Daoy (cell line): ENCODE data around the gene FAM25G. TPM values are rescaled to one million over a fixed set of nuclear protein-coding genes. Genes with fewer than 3 reads are reported as not detected.

Experiments
- DNase-seq: peaks from one replicate; pipeline ENCODE4 v3.0.0-alpha.2; 2015; ENCODE audit warnings: low read depth
- total RNA-seq: library from RNA; depleted of rRNA; stranded (reverse); fragments of >200 nt; shearing (Covaris generic); gene quantifications from 2 replicates; pipeline ENCODE4 v1.2.3, GENCODE V29; 2014; rRNA removed

The FAM25G gene
- total RNA-seq, 1 experiment from 2014 or later, result not detected

DNA sequence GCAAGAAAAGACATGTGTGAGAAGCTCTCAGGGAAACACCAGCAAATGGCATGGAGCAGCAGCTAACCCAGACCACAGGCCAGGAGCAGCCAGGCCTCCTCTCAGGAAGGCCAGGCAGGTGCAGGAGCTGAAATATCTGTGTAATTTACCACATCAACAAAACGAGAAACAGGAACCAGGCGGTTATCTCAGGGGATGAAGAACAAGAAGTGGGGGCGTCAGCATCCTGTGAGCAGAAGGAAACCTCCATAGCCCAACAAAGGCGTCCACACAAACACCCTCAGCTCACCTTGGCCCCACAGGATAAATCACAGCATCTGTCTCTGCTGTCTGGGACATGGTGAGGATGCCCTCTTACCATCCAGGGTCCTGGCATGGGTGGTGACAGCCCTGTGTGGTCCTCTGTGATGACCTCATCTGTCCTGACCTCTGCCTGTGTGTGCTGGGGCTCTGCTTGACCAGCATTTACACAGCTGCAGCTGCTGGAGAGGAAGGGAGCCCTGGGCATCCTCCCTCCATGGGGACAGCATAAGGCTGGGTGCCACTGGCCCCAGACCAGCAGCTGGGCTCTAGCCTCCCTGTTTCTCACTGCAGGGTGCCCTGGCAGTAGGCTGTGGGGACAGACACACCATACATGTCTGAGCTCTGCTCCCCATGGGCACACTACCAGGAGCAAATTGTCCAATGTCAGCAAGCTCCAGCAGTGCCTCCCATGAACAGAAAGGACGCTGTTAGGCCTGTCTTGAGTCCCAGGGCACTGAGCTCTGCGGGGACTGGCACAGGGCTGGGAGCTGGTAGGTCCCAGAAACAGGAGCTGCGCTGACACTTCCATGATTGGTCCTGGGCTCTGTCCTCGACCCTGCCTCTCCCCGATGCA lies 42.2 kb downstream of the FAM25G start:
- no peak for DNase-seq

DNA sequence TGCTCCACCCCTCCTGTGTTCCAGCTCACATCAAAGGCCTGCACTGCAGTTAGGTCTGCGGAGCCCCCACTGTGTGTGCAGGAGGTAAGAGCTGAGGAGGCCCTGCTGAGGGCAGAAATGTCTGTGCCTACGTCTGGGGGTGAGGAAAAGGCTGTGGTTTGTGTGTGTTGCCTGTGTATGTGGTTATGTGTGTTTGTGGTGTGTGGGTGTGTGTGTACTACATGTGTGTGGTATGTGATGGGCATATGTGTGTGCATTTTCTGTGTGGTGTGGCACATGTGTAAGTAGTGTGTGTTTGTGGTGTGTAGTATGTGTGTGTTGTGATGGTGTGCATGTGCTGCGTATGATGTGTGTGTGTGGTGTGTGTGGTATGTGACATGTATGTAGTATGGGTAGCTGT lies 43.8 kb downstream of the FAM25G start:
- DNase-seq, result no peak

DNA sequence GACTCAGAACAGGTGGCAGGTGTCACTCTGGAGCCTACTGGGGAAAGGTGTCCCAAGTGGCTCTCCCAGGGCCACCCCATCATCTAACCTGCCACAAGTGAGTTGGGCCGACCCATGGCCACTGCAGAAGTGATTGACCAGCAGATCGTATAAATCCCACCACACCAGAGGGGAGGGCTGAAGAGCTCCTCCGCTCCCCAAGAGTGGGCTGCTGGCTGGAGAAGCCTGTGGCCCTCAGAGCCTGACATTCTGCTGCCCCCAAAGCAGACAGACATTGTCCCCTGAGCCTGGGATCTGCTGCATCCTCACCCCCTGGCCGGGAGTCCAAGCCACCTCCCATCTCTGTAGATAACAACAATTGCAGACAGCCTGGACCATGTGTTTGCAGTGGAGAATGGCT lies 44.3 kb downstream of the FAM25G start:
- DNase-seq, result no peak

DNA sequence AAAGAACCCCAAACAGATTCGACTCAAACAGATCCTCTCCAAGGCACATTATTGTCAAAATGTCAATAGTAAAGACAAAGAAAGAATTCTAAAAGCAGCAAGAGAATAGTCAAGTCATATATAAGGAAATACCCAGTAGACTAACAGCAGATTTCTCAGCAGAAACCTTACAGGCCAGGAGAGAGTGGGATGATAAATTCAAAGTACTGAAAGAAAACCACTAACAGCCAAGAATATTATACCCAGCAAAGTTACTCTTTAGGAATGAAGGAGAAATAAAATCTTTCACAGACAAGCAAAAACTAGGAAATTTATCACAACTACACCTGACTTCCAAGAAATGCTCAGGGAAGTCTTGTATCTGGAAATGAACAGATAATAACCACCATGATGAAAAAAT lies 45.8 kb downstream of the FAM25G start:
- DNase-seq, result no peak

DNA sequence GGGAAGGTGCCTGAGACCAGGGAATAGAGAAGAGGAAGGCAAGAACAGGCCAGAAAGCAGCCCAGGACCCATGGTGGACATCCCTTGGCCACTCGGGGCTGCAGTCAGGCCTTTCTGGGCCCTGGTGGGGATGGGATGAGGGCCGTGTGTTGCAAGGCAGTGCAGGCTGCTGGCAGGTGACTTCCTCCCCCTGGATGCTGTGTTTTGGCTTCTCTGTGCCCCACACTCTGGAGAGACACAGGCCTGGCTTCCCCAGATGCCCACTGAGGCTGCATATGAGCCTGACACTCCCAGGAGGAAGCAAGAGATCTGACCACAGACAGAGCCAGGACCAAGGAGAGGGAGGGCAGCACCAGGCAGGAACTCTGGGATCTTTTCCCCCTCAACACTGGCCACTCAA lies 47.5 kb downstream of the FAM25G start:
- no peak for DNase-seq

DNA sequence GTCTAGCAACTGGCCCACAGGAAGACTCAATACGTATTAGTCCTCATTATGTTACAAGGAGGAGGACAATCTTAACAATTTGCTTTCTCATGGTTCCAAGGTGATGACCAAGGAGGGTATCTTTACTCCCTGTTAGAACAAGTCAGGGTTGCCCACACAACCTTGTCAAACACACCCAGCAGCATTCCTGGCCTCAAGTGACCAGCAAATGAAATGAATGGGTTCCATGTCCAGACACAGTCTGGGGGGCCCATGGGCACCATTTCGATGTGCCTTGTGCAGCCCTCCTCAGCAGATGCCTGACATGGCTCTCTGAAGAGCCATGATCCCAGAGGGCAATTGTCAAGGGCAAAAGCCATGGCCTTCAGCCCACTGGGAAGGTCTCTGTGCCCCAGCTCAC lies 48.4 kb downstream of the FAM25G start:
- no peak for DNase-seq

DNA sequence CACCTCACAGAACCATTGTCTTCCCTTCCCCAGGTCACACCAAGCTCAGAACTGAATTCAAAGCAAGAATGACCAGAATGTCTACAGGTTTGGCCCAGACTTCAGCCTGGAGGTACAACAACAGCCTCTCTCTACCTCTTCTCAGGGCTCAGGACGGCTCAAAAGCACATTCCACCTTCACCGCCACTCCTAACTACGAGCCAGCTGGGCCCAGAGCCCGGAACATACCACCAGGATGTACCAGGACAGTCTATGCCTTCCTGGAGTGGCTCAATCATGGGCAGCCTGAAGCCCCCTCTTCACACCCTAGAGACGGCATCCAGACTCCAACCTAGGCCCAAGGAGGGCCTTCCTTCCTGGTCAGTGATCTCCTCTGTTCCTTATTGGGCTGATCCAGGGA lies 49.1 kb downstream of the FAM25G start:
- DNase-seq, result no peak

DNA sequence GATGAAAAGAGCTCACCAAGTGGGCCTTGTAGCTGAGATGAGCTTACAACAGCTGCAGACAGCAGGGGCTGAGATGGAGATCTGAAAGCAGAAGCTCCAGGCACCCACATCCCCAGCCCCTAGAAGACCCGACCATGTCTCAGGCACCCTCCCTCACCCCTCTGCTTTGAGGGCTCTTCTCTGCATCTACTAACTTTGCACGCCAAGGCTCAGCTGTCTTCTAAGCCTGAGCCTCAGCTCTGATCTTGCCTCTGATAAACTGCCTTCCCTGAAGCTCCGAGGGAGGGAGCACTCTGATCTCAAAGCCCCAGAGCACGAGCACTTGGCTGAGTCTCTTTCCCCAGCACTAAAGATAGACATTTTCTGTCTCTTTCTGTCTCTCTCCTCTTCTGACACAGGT lies 49.6 kb downstream of the FAM25G start:
- DNase-seq, result no peak

DNA sequence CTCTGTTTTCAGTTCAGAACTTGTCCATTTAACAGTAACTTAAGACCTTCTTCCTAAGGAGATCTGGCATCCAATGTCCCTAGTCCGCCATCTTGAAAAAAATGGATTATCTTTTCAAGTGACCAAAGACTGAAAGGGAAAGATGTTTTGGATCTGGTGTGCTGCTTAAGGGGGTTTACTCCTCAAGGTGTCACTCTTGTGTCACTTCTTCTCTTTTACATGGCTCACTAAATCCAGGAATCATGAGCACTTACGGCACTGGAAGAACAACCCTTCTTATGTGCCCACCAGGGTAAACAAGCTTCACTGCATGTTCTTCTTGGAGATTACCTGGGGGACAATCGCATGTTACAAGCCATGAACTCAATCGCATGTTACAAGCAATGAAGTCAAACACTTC lies 51.3 kb downstream of the FAM25G start:
- no peak for DNase-seq

DNA sequence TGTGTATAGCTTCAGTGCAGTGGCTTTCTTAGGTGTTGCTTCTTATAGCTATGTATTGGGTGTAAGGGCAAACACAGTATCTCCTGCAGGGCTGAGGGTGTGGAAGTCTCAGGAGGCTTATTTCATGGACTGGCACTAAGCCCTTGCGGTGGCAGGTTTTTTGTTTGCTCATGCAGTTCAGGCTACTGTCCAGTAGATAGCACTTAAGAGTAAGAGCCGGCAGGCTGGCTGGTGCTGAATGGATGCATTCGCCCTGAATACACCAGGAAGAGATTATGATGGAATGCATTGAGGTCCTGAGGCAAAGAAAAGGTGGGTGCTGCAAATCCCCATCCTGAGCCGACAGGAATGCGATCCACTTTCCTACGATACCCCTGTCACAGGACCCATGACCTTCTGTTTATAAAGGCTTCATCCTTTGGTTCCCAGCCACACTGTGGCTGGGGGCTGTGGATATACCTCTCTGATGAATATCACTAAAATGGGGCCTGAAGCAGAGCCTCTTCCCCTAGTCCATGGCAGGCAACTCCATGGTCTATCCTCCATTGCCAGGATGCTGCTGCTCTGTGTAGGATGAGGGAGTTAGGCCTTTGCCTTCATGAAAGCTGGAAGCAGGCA lies 52.5 kb downstream of the FAM25G start:
- DNase-seq, result peak; percentile 42

Other genes with a start within 250 kb of the FAM25G start
- 0.23 TPM in 1 of 2 replicates, not detected in the other for gene GDF10, start 191.5 kb downstream of the FAM25G start, total RNA-seq
- not detected in 2 replicates for gene GDF2, start 169.2 kb downstream of the FAM25G start, total RNA-seq
- not detected in 2 replicates for gene RBP3, start 143.3 kb downstream of the FAM25G start, total RNA-seq
- gene ZNF488, start 107.4 kb downstream of the FAM25G start, total RNA-seq, result 0.97 and 1.1 TPM in 2 replicates
- gene ANXA8, start 7.6 kb downstream of the FAM25G start, total RNA-seq, result 9.7 and 10.1 TPM in 2 replicates
- gene AGAP9, start 31.9 kb upstream of the FAM25G start, total RNA-seq, result 1.3 and 2.6 TPM in 2 replicates